Measurements from ENCODE around the gene RBBP5.
A peak's percentile ranks its signal among the peaks of the same experiment; 100 is the strongest.

RBBP5 gene

GRCh38 chr1:205054013-205054412 is 67.8 kb downstream of the RBBP5 start:
- no peak for DNase-seq

GRCh38 chr1:205053296-205053695 is 68.5 kb downstream of the RBBP5 start:
- no peak for DNase-seq

DNA sequence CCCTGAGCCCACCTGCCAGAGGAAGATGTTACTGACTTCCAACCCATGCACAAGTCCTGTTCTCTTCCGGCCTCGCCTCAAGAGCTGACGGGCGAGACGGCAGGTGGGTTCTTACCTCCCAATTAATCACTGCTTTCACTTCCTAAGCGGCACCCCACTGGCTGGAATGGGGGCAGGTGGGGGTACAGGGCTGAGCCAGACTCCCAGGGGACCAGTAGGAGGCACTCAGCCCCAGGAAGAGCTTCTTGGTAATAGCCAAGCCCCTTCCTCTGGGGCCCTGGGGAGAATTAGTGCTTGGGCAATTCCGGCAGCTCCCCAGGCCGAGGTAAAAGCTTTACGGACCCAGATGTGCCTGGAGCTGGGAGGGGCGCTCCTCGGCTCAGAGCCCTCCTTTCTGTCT is 69.1 kb downstream of the RBBP5 start:
- no peak for DNase-seq

GRCh38 chr1:205049479-205049878 is 72.3 kb downstream of the RBBP5 start:
- no peak for DNase-seq

- DNase-seq, result no peak
Observed at GRCh38 chr1:205048382-205048781, 73.4 kb downstream of the RBBP5 start.

DNA sequence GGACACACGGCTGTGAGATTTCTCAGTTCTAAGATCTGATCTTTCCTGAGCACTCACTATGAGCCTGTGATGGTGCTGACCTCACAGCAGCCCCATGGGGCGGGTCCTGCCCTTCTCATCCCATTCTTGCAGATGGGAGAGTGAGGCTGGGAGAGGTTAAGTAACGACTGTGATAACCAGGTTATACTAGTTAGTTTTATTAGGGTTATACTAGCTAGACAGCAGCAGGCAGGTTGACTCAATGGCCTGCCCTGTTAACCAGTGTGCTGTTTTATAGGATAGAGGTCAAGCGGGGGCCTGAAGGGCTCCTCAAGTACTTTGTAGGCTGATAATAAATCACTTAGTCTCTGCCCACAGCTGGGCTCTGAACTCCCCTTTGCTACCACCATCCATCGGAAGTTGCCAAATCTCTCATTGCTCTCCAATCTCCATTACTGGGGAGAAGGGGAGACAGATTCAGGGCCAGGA is 74.0 kb downstream of the RBBP5 start:
- DNase-seq, result no peak

GRCh38 chr1:205046870-205047269 is 74.9 kb downstream of the RBBP5 start:
- DNase-seq, result no peak

- no peak for DNase-seq
Observed at GRCh38 chr1:205045146-205045545, 76.6 kb downstream of the RBBP5 start.

GRCh38 chr1:205044741-205045140 is 77.0 kb downstream of the RBBP5 start:
- DNase-seq, result no peak

- no peak for DNase-seq
Observed at GRCh38 chr1:205043866-205044265, 77.9 kb downstream of the RBBP5 start.

GRCh38 chr1:205042911-205043806 is 78.6 kb downstream of the RBBP5 start, which contains the start of gene CNTN2:
TSS of gene CNTN2 (plus strand) at chr1:205043212. CDS start at chr1:205053186, 9,974 bp downstream.
- DNase-seq, result peak; percentile 4

GRCh38 chr1:205041998-205042910 is 79.5 kb downstream of the RBBP5 start:
- DNase-seq, result no peak

DNA sequence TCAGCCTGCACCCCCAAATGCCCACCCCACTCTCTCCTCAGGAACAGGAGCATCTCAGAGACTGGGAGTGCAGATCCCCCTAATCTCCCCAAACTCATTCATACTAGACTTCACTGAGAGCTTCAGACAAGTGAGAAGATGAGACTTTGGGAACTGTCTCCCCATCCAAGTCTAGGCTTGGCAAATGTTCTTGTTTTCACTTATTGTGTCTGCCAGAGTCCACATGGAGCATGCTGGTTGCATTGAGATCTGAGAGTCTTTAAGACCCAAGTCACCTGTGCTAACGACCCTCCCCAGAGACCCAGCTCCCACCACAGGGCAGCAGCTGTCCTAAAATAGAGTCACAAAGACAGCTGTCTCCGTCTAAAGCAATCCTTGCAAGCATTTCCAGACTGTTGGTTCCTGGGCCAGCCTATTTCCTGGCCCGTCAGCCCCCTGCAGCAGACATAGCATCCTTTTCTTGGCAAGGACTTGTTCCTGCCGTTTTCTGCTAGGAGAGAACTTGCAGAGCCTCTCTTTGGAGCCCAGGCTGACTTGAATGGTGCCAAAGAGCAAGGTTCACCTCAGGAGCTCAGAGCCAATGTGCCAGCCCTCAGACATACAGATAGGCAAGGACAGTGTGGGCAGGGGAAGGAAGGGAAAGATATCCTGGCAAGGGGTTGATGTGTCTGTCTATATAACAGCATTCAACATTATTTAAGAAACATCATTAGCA is 80.6 kb downstream of the RBBP5 start:
- DNase-seq, result no peak

DNA sequence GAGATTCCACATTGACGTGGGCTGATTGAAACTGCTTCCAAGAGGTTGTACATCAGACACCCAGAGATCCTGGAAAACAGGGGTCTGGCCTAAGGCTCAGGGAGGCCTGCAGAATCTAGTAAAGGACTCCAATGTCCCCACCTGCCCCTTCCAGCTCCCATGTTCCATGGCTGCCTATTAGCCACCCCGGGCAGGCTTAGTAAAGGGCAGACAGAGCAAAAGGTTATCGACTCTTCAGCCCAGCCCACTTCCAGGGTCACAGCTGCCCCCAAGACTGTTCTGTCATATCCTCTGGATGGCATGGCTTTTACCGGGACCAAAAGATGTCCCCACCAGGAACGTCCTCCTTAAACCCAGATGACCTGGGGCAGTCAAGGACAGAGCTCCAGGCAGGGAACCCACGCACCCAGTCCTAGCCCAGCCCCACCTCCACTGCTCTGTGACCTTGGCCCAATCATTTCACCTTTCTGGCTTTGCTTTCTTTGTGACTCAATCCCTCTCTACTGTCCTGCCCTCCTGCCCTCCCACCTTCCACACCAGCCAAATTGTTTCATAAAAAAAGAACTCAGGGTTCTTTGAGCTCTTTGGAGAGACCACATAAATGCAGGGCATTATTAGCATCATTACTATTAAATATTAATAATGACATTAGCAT is 83.5 kb downstream of the RBBP5 start:
- DNase-seq, result no peak

DNA sequence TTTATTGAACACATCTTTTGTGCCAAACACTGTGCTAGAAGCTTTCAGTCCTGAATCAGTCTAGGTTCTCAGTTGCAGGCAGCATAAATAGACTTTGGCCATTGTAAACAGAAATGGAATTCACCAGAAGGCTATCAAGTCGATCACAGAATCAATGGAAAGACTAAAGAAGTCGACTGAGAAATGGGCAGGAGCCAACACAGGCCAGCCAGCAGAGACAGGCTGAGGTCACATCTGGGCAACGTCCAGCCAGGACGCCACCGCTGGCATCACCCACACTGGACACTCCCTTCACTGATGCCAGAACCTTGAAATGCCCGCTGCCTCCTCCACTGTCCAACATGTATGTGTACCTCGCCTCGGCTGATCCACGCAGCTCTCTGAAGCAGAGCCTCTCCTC is 84.2 kb downstream of the RBBP5 start:
- DNase-seq, result no peak
